HG03060 (cell line): ENCODE data around the gene CDC73.

ENCODE experiments used
- ATAC-seq: cut with Tn5 transposase; IDR thresholded peaks from one replicate; pipeline ENCODE4 v1.9.1; 2021; ENCODE audit warnings: low read depth, moderate number of reproducible peaks; ENCODE audit not compliant: unreplicated experiment

CDC73 gene

GRCh38 chr1:193121616-193122593 lies at the start of gene CDC73:
Gene CDC73 (plus strand): TSS chr1:193122031. CDS start chr1:193122201, 170 bp downstream.
- peak; percentile 89 for ATAC-seq

GRCh38 chr1:193077991-193078390 lies 43.8 kb upstream of the CDC73 start:
- no peak for ATAC-seq

- ATAC-seq, result no peak
These were observed 42.6 kb upstream of the CDC73 start for GRCh38 chr1:193079187-193079586.

- ATAC-seq, result peak; percentile 90
These were observed 38.3 kb upstream of the CDC73 start for GRCh38 chr1:193083365-193084088.

GRCh38 chr1:193085263-193085662 lies 36.6 kb upstream of the CDC73 start:
- ATAC-seq, result no peak

- ATAC-seq, result no peak
These were observed 35.5 kb upstream of the CDC73 start for GRCh38 chr1:193086342-193086741.

GRCh38 chr1:193087893-193088292 lies 33.9 kb upstream of the CDC73 start:
- no peak for ATAC-seq

- no peak for ATAC-seq
These were observed 31.0 kb upstream of the CDC73 start for GRCh38 chr1:193090865-193091264.

- ATAC-seq, result no peak
These were observed 27.7 kb upstream of the CDC73 start for GRCh38 chr1:193094112-193094511.

- ATAC-seq, result no peak
These were observed 19.2 kb upstream of the CDC73 start for GRCh38 chr1:193102662-193103061.

GRCh38 chr1:193103759-193104501 lies 17.9 kb upstream of the CDC73 start:
- ATAC-seq, result no peak

- peak; percentile 14 for ATAC-seq
These were observed 17.3 kb upstream of the CDC73 start for GRCh38 chr1:193104502-193104906.

- ATAC-seq, result peak; percentile 70
These were observed 16.7 kb upstream of the CDC73 start, which contains the start of gene GLRX2 for GRCh38 chr1:193104907-193105820. Gene GLRX2 (minus strand): TSS chr1:193105414. CDS start chr1:193105382, 32 bp downstream.

GRCh38 chr1:193105821-193106177 lies 16.0 kb upstream of the CDC73 start:
- ATAC-seq, result no peak

GRCh38 chr1:193108471-193108870 lies 13.4 kb upstream of the CDC73 start:
- ATAC-seq, result no peak

- no peak for ATAC-seq
These were observed 12.2 kb upstream of the CDC73 start for GRCh38 chr1:193109619-193110018.

- no peak for ATAC-seq
These were observed 11.6 kb upstream of the CDC73 start for GRCh38 chr1:193110246-193110645.

GRCh38 chr1:193110864-193111263 lies 11.0 kb upstream of the CDC73 start:
- no peak for ATAC-seq

GRCh38 chr1:193111641-193112090 lies 10.2 kb upstream of the CDC73 start:
- ATAC-seq, result no peak
